Aorta (tissue), 5 donors: ENCODE results near the gene KHDC1. TPM values are rescaled to one million over a fixed set of nuclear protein-coding genes. Genes with fewer than 3 reads are reported as not detected.
A peak's percentile ranks its signal among the peaks of the same experiment; 100 is the strongest.
"Not testable (repeated sequence)": the region's sequence is repeated elsewhere in the genome, so short reads cannot be mapped to it uniquely, and the experiment has no call there.

Experiments used
- ATAC-seq: fragments of 200-7000 bp; cut with Tn5 transposase; one replicate; pipeline ENCODE4 v1.9.1; 2022; ENCODE audit warnings: moderate library complexity; ENCODE audit not compliant: low FRiP score
- DNase-seq, 2 donors: peaks; one replicate each; pipeline ENCODE4 v3.0.0-alpha.2; 2020
- H3K27ac ChIP-seq, 2 donors: one replicate each; pipeline ENCODE4 v1.5.1; 2013; ENCODE audit warnings: low read length in 2 of 2, mild to moderate bottlenecking in 2 of 2, moderate library complexity in 2 of 2, control low read depth in 1 of 2, inconsistent platforms in 1 of 2, low read depth in 1 of 2
- H3K27me3 ChIP-seq, 2 donors: one replicate each; pipeline ENCODE4 v1.6.1; 2013; ENCODE audit warnings: control low read depth in 1 of 2, low read length in 1 of 2, mild to moderate bottlenecking in 1 of 2, moderate library complexity in 1 of 2; ENCODE audit not compliant: insufficient read depth in 2 of 2, control insufficient read depth in 1 of 2
- H3K36me3 ChIP-seq, 2 donors: one replicate each; pipeline ENCODE4 v1.6.1; 2013; ENCODE audit warnings: control low read depth in 1 of 2, low read length in 1 of 2, mild to moderate bottlenecking in 1 of 2; ENCODE audit not compliant: insufficient read depth in 2 of 2, control insufficient read depth in 1 of 2
- H3K4me1 ChIP-seq, 2 donors: one replicate each; pipeline ENCODE4 v1.6.1; 2013; ENCODE audit warnings: low read length in 2 of 2, control low read depth in 1 of 2, mild to moderate bottlenecking in 1 of 2, moderate library complexity in 1 of 2; ENCODE audit not compliant: insufficient read depth in 2 of 2, control insufficient read depth in 1 of 2
- H3K4me3 ChIP-seq, 2 donors: one replicate each; pipeline ENCODE4 v1.5.1; 2013; ENCODE audit warnings: low read length in 2 of 2, control low read depth in 1 of 2, mild to moderate bottlenecking in 1 of 2
- H3K9me3 ChIP-seq: one replicate; pipeline ENCODE4 v1.6.1; 2013; ENCODE audit warnings: mild to moderate bottlenecking, low read length; ENCODE audit not compliant: control insufficient read depth
- WGBS, 2 donors: extraction: QIAGEN DNeasy Blood & Tissue Kit; methylation state at CpG; one replicate each; pipeline ENCODE4 v1.1.7; 2013; 5-methylcytosine and 5-hydroxymethylcytosine counted together
- intact Hi-C, 2 donors: fragments of 100-400 bp; cut with DNase I; formaldehyde crosslinking; loops; one replicate each; pipeline versions ENCODE4 v1.14.2 to v1.15.0; 2022
- polyA plus RNA-seq, 2 donors: library from polyadenylated mRNA; stranded (reverse); fragments of 200-250 nt; gene quantifications; one replicate each; pipeline ENCODE4 v1.2.3, GENCODE V29; 2013
- total RNA-seq, 2 donors: library from RNA; stranded (reverse); fragmentation: NEBNext Ultra II Directional; extraction: Animal tissue kit (Norgen Biotek cat#: 25700); gene quantifications; one replicate each; pipeline ENCODE4 v1.2.1, GENCODE V29; 2021
- donor health status: healthy with polysubstance abuse.
- donor health status: Bipolar disorder and iron deficiency.
- donor health status: DM: no; HTN: no; CAD: no.
- donor health status: DM: no; HTN: no; CAD: no.
- donor health status: DM: yes; HTN: yes; CAD: no.

KHDC1 gene
- total and polyA plus RNA-seq, 4 donors = 1.8 to 4.0 (median 3.2) TPM

DNA sequence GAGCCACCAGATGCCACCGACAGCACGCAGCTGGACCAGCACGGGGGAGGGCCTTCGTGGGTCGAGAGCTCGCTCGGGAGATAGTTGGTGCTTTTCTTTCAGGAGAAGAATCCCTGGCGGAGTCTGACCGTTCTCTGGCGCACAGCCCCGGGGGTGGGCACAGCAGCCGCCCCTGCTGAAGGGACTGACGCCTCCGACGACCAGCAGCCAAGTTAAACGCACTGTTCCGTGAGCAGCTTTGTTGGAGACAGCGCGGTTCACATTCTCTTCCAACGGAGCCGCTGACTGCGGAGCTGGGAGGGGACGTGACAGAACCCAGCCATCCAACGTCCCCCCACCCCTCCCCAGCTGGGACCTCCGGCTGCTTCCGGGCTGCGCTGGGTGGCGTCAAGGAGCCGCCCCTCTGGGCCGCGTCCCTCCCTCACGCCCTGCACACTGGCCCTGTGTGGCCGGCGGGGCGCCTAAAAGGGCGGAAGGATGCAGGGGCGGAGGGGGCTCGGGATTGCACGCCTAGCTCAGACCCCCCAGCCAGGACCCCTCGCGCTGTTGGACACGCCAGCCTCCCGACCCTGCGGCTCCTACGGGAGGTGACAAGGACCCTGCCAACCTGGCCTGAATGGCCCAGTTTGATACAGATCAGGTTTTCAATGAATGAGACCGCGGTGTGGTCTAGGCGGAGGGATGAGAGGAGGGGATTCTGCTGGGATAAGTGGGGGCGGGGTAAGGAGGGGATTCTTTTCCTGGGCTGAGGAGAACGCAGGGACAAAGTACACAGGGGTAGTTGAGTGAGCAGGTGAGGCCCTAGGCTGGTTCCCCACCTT is 36.4 kb upstream of the KHDC1 start:
- H3K4me3 ChIP-seq = peak overlapping the region in 1 of 2 donors; percentile 0
- H3K9me3 ChIP-seq = no peaks in the 10 kb centered on the region
- 32 to 41% methylated on average over 48 to 50 of the region's 50 CpGs for WGBS, 2 donors
- no peaks in the 10 kb centered on the region for H3K4me1 ChIP-seq
- H3K27ac ChIP-seq = no peak overlapping the region
- ATAC-seq (peak; percentile 66), DNase-seq (peak; percentile 52 to 79)
- H3K36me3 ChIP-seq = no peaks in the 10 kb centered on the region
- intact Hi-C loops = no loop called here
- H3K27me3 ChIP-seq = no peaks in the 10 kb centered on the region

- no peak overlapping the region for H3K4me3 ChIP-seq
- ATAC-seq (no peak), DNase-seq (no peak)
- peaks cover 1% of the 10 kb centered on the region for H3K9me3 ChIP-seq
- no peaks in the 10 kb centered on the region for H3K4me1 ChIP-seq
- intact Hi-C loops = no loop called here
- no peaks in the 10 kb centered on the region for H3K27me3 ChIP-seq
- no peak overlapping the region for H3K27ac ChIP-seq
- H3K36me3 ChIP-seq = peaks cover 2 to 4% of the 10 kb centered on the region in 2 donors
- WGBS, 2 donors = 93 to 96% methylated on average over 3 of the region's 3 CpGs
These were observed 30.3 kb upstream of the KHDC1 start for GRCh38 chr6:73293331-73293730.

- H3K27me3 ChIP-seq = no peaks in the 10 kb centered on the region
- H3K4me3 ChIP-seq = no peak overlapping the region
- no peak overlapping the region for H3K27ac ChIP-seq
- peaks cover 2 to 4% of the 10 kb centered on the region in 2 donors for H3K36me3 ChIP-seq
- intact Hi-C loops = no loop called here
- no peak for ATAC-seq
- H3K4me1 ChIP-seq = peaks cover 0 to 2% of the 10 kb centered on the region in 2 donors
- H3K9me3 ChIP-seq = peaks cover 1% of the 10 kb centered on the region
- no peak for DNase-seq
These were observed 27.4 kb upstream of the KHDC1 start for GRCh38 chr6:73290435-73290834.

GRCh38 chr6:73286752-73287151 is 23.8 kb upstream of the KHDC1 start:
- no peak overlapping the region for H3K27ac ChIP-seq
- peaks cover 1% of the 10 kb centered on the region for H3K9me3 ChIP-seq
- no peaks in the 10 kb centered on the region for H3K27me3 ChIP-seq
- H3K4me1 ChIP-seq = peaks cover 0 to 2% of the 10 kb centered on the region in 2 donors
- intact Hi-C loops = loop anchor here (1.0 to 2.0 kb wide), 2 partner anchors 40 to 42 kb away; no protein-coding TSS in a partner anchor
- 88 to 90% methylated on average over 6 of the region's 6 CpGs for WGBS, 2 donors
- no peak overlapping the region for H3K4me3 ChIP-seq
- no peak for ATAC-seq
- DNase-seq = no peak
- H3K36me3 ChIP-seq = peaks cover 2 to 4% of the 10 kb centered on the region in 2 donors

DNA sequence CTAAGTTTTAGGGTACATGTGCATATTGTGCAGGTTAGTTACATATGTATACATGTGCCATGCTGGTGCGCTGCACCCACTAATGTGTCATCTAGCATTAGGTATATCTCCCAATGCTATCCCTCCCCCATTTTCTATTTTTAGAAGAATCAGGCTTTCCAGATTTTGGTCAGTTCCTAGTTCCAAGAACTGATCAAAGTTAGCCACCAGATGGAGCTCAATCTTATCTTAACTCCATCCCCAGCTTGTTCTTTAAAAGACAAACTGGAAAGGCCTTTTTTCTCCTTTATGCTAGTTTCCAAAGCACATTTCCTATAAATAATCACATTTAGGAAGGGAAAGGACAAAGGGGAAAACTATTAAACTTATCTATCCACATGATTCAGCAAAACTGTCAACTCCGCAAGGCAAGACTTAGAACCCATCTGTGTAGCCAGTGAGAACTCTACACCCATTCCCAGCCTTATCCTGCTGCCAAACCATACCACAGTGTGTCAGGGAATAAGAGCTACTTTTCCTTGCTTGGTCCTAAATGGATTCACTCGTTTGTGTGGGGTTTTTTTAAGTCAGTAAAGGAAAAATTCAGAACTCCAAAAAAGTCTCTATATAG is 22.8 kb upstream of the KHDC1 start:
- ATAC-seq = peak; percentile 61
- no peak for DNase-seq
- Histone ChIP-seq H3K27me3 (no peaks in the 10 kb centered on the region), H3K4me1 (peaks cover 0 to 2% of the 10 kb centered on the region in 2 donors), H3K36me3 (peaks cover 0 to 4% of the 10 kb centered on the region in 2 donors), H3K9me3 (peaks cover under 1% of the 10 kb centered on the region), H3K27ac (no peak overlapping the region), H3K4me3 (no peak overlapping the region)
- intact Hi-C loops = loop anchor here (1.0 to 2.0 kb wide), 2 partner anchors 41 to 43 kb away; no protein-coding TSS in a partner anchor
- 20 to 22% methylated on average over 3 of the region's 3 CpGs for WGBS, 2 donors

DNA sequence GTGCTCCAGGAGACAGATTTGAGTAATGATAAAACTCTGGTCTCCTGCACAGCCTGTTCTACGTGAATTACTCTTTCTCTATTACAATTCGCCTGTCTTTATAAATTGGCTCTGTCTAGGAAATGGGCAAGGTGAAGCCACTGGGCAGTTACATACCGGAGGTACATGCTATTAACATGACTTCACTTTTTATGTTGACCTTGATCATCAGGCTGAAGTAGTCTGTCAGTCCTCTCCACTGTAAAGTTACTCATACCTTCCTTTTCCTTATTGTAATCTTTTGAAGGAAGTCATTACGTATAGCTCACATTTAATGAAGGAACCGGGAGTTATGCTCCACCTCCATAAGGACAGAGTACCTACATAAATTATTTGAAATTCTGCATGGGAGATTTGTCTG is 19.9 kb upstream of the KHDC1 start:
- intact Hi-C loops = no loop called here
- 85% methylated on average over 5 of the region's 5 CpGs for WGBS, 2 donors
- H3K27ac ChIP-seq = no peak overlapping the region

DNA sequence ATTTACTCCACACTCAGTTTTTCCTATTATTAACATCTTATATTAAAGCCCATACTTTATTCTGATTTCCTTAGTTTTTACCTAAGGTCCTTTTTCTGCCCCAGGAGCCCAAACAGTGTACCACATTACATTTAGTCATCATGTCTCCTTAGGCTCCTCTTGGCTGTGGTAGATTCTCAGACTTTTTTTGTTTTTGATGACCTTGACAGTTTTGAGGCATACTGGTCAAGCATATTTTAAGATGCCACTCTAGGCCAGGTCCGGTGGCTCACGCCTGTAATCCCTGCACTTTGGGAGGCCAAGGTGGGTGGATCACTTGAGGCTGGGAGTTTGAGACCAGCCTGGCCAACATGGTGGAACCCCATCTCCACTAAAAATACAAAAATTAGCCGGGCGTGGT is 18.7 kb upstream of the KHDC1 start:
- WGBS, 2 donors = 95 to 98% methylated on average over 4 of the region's 4 CpGs
- intact Hi-C loops = not testable (repeated sequence)

More for the DNA sequence above, 19.9 kb upstream of the KHDC1 start:
- Histone ChIP-seq H3K27me3 (no peaks in the 10 kb centered on the region), H3K4me3 (no peak overlapping the region), H3K36me3 (no peaks in the 10 kb centered on the region), H3K4me1 (peaks cover 0 to 2% of the 10 kb centered on the region in 2 donors), H3K9me3 (no peaks in the 10 kb centered on the region)
- no peak for ATAC-seq
- no peak for DNase-seq

GRCh38 chr6:73269296-73269695 is 6.3 kb upstream of the KHDC1 start:
- ATAC-seq = not testable (repeated sequence)

More for the DNA sequence above, 18.7 kb upstream of the KHDC1 start:
- not testable (repeated sequence) for H3K27me3 ChIP-seq, H3K4me3 ChIP-seq, H3K36me3 ChIP-seq, H3K9me3 ChIP-seq, H3K27ac ChIP-seq, DNase-seq, H3K4me1 ChIP-seq, ATAC-seq

More at GRCh38 chr6:73269296-73269695, 6.3 kb upstream of the KHDC1 start:
- H3K27me3 ChIP-seq, H3K4me1 ChIP-seq, H3K9me3 ChIP-seq, DNase-seq, H3K36me3 ChIP-seq, H3K4me3 ChIP-seq, intact Hi-C loops, H3K27ac ChIP-seq: not testable (repeated sequence)
- WGBS, 2 donors = 96 to 97% methylated on average over 13 of the region's 13 CpGs
